Caco-2 (cell line): ENCODE data around the gene NOS3. TPM values are rescaled to one million over a fixed set of nuclear protein-coding genes. Genes with fewer than 3 reads are reported as not detected.

Experiments
- BruUV-seq: library from RNA; stranded (reverse); fragments of 400-500 nt; replicated peaks from 2 replicates; lab custom pipeline; 2021; lab: Mats Ljungman, UMichigan
- CTCF ChIA-PET: fragments of 300-600 bp; sonication (Branson Sonifier 250); formaldehyde crosslinking; loops from one replicate; lab custom pipeline; 2022; ENCODE audit warnings: antibody characterized with exemption; lab: Charles Lee
- POLR2A ChIA-PET: fragments of 300-600 bp; sonication (Branson Sonifier 250); formaldehyde crosslinking; loops from one replicate; lab custom pipeline; 2022; ENCODE audit warnings: antibody characterized with exemption; lab: Charles Lee
- DNase-seq, 2 experiments: peaks; one replicate each; pipeline versions ENCODE4 v3.0.0 to v3.0.0-alpha.2; 2020 to 2022
- H3K27me3 ChIP-seq: replicated peaks from 2 replicates; pipeline ENCODE4 v1.6.0; 2011; ENCODE audit warnings: low read length; ENCODE audit not compliant: control insufficient read depth, insufficient read depth
- H3K36me3 ChIP-seq: 2 replicates; pipeline ENCODE4 v1.5.1; 2011; ENCODE audit warnings: low read length; ENCODE audit not compliant: control insufficient read depth, insufficient read depth
- H3K4me1 ChIP-seq: fragments of 250-450 bp; sonication (Bioruptor Pico); 2 replicates; pipeline ENCODE4 v1.5.1; 2020; ENCODE audit warnings: mild to moderate bottlenecking
- H3K4me3 ChIP-seq: 2 replicates; pipeline ENCODE4 v1.5.1; 2011; ENCODE audit warnings: low read depth, mild to moderate bottlenecking, control low read depth, low read length
- H3K9me3 ChIP-seq: fragments of 250-450 bp; sonication (Bioruptor Pico); 2 replicates; pipeline ENCODE4 v1.5.1; 2020; ENCODE audit warnings: mild to moderate bottlenecking, moderate library complexity
- H3K27ac Mint-ChIP-seq: one replicate; pipeline ENCODE4 v1.8.0; 2022; ENCODE audit warnings: mixed read lengths; ENCODE audit not compliant: unreplicated experiment
- H3K27me3 Mint-ChIP-seq: one replicate; pipeline ENCODE4 v1.8.0; 2022; ENCODE audit warnings: mixed read lengths; ENCODE audit not compliant: insufficient read depth, unreplicated experiment
- H3K36me3 Mint-ChIP-seq: one replicate; pipeline ENCODE4 v1.8.0; 2022; ENCODE audit warnings: mild to moderate bottlenecking, mixed read lengths; ENCODE audit not compliant: insufficient read depth, unreplicated experiment
- H3K4me1 Mint-ChIP-seq: one replicate; pipeline ENCODE4 v1.8.0; 2022; ENCODE audit warnings: low read depth, mixed read lengths; ENCODE audit not compliant: unreplicated experiment
- H3K4me3 Mint-ChIP-seq: one replicate; pipeline ENCODE4 v1.8.0; 2022; ENCODE audit warnings: mild to moderate bottlenecking, moderate library complexity, mixed read lengths; ENCODE audit not compliant: unreplicated experiment
- H3K9me3 Mint-ChIP-seq: one replicate; pipeline ENCODE4 v1.8.0; 2022; ENCODE audit warnings: mixed read lengths; ENCODE audit not compliant: unreplicated experiment
- CTCF ChIP-seq, 2 experiments: fragments of 200-600 bp in 1 of 2; IDR thresholded peaks; 1 replicate in 1 of 2; 2 replicates in 1 of 2; pipeline versions ENCODE4 v1.5.1 to v1.8.0; 2011 to 2022; ENCODE audit warnings: antibody characterized with exemption in 1 of 2, control low read depth in 1 of 2, inconsistent platforms in 1 of 2, low read depth in 1 of 2, low read length in 1 of 2, mild to moderate bottlenecking in 1 of 2, moderate library complexity in 1 of 2; ENCODE audit not compliant: insufficient read depth in 1 of 2, severe bottlenecking in 1 of 2, unreplicated experiment in 1 of 2
- intact Hi-C: fragments of 100-400 bp; cut with micrococcal nuclease; formaldehyde crosslinking; loops from one replicate; pipeline ENCODE4 v1.10.0; 2022; ENCODE audit not compliant: unreplicated experiment
- total RNA-seq: library from RNA; stranded (reverse); gene quantifications from 2 replicates; pipeline ENCODE4 v1.2.3, GENCODE V29; 2022

NOS3 gene
- total RNA-seq, 1 experiment from 2014 or later: 1.1 TPM

GRCh38 chr7:150967349-150967748 lies 23.5 kb upstream of the NOS3 start:
- no peaks in the 10 kb centered on the region for H3K36me3 ChIP-seq
- no peak for TF ChIP-seq CTCF (IDR thresholded peaks at IDR 0.05; ENCODE audit: insufficient read depth in 1 of 2, low read depth in 1 of 2, low read length in 1 of 2, severe bottlenecking in 1 of 2, unreplicated experiment in 1 of 2)
- BruUV-seq: no TSS peak
- H3K27me3 ChIP-seq: no peaks in the 10 kb centered on the region
- H3K4me1 ChIP-seq: no peaks in the 10 kb centered on the region
- no peak overlapping the region for H3K4me3 ChIP-seq
- Mint-ChIP-seq H3K4me1 (peaks cover 9% of the 10 kb centered on the region), H3K27me3 (peaks cover 10% of the 10 kb centered on the region), H3K36me3 (no peaks in the 10 kb centered on the region), H3K9me3 (no peaks in the 10 kb centered on the region), H3K4me3 (no peak overlapping the region), H3K27ac (no peak overlapping the region)
- no peak for DNase-seq
- ChIA-PET CTCF (no interaction called here), POLR2A (no interaction called here)
- no peaks in the 10 kb centered on the region for H3K9me3 ChIP-seq
- intact Hi-C loops: no loop called here

- no peak overlapping the region for H3K4me3 Mint-ChIP-seq
- no peaks in the 10 kb centered on the region for H3K36me3 Mint-ChIP-seq
- DNase-seq: no peak
- ChIA-PET POLR2A (no interaction called here), CTCF (interaction anchor here (1.5 to 1.6 kb wide), 2 partner anchors 50 to 60 kb away, joined by 3 to 4 read pairs; partner anchors contain the start of gene ABCB8)
- H3K4me1 Mint-ChIP-seq: peaks cover under 1% of the 10 kb centered on the region
- intact Hi-C loops: no loop called here
- H3K4me1 ChIP-seq: no peaks in the 10 kb centered on the region
- H3K9me3 Mint-ChIP-seq: no peaks in the 10 kb centered on the region
- H3K27ac Mint-ChIP-seq: no peak overlapping the region
- TF ChIP-seq CTCF (IDR thresholded peaks at IDR 0.05; ENCODE audit: insufficient read depth in 1 of 2, low read depth in 1 of 2, low read length in 1 of 2, severe bottlenecking in 1 of 2, unreplicated experiment in 1 of 2): no peak
- no TSS peak for BruUV-seq
- H3K9me3 ChIP-seq: no peaks in the 10 kb centered on the region
- H3K36me3 ChIP-seq: no peaks in the 10 kb centered on the region
- H3K27me3 ChIP-seq: no peaks in the 10 kb centered on the region
- peaks cover 10% of the 10 kb centered on the region for H3K27me3 Mint-ChIP-seq
- no peak overlapping the region for H3K4me3 ChIP-seq
These were observed 22.6 kb upstream of the NOS3 start for GRCh38 chr7:150968056-150968733.

GRCh38 chr7:150968734-150969372 lies 22.0 kb upstream of the NOS3 start:
- peaks cover under 1% of the 10 kb centered on the region; the same call in 1 of the 2 replicates for H3K4me1 ChIP-seq
- H3K36me3 Mint-ChIP-seq: no peaks in the 10 kb centered on the region
- no peaks in the 10 kb centered on the region for H3K36me3 ChIP-seq
- no peaks in the 10 kb centered on the region for H3K4me1 Mint-ChIP-seq
- H3K9me3 ChIP-seq: no peaks in the 10 kb centered on the region
- no peak for DNase-seq
- POLR2A ChIA-PET: interaction anchor here (0.6 kb wide), 1 partner anchor 258 kb away, joined by 4 read pairs; the partner anchor contains the start of gene ABCF2
- H3K27ac Mint-ChIP-seq: no peak overlapping the region
- no peak for TF ChIP-seq CTCF (IDR thresholded peaks at IDR 0.05; ENCODE audit: insufficient read depth in 1 of 2, low read depth in 1 of 2, low read length in 1 of 2, severe bottlenecking in 1 of 2, unreplicated experiment in 1 of 2)
- no peaks in the 10 kb centered on the region for H3K9me3 Mint-ChIP-seq
- no peak overlapping the region for H3K4me3 ChIP-seq
- CTCF ChIA-PET: interaction anchor here (0.8 to 1.6 kb wide), 4 partner anchors 15 to 59 kb away, joined by 3 to 8 read pairs (median 4); partner anchors contain the start of gene ABCB8
- BruUV-seq: no TSS peak
- intact Hi-C loops: no loop called here
- no peaks in the 10 kb centered on the region for H3K27me3 ChIP-seq
- H3K4me3 Mint-ChIP-seq: no peak overlapping the region
- peaks cover 10% of the 10 kb centered on the region for H3K27me3 Mint-ChIP-seq
